ENCODE results near the gene RPS17.

GRCh38 chr15:82554849-82555248 lies 14.6 kb upstream of the RPS17 start:
- TF ChIP-seq TAF1 (IDR thresholded peaks at IDR 0.05; ENCODE audit: low read depth, low read length) (no peak), POLR2A (IDR thresholded peaks at IDR 0.05; ENCODE audit: low read depth, low read length) (no peak), POLR2AphosphoS5 (IDR thresholded peaks at IDR 0.05; ENCODE audit: low read depth, low read length) (no peak)

Measured in GM12891 (cell line).